IPS-18c (cell line): ENCODE data around the gene ELOVL2.

Experiments
- H3K4me3 ChIP-seq: 2 replicates; pipeline ENCODE4 v1.7.0; 2013; ENCODE audit warnings: low read depth, mild to moderate bottlenecking, low read length, moderate library complexity; ENCODE audit not compliant: insufficient read depth
- H3K9me3 ChIP-seq: one replicate; pipeline ENCODE4 v1.6.1; 2013; ENCODE audit warnings: mild to moderate bottlenecking, low read length, moderate library complexity; ENCODE audit not compliant: control insufficient read depth, insufficient read depth

The ELOVL2 gene

DNA sequence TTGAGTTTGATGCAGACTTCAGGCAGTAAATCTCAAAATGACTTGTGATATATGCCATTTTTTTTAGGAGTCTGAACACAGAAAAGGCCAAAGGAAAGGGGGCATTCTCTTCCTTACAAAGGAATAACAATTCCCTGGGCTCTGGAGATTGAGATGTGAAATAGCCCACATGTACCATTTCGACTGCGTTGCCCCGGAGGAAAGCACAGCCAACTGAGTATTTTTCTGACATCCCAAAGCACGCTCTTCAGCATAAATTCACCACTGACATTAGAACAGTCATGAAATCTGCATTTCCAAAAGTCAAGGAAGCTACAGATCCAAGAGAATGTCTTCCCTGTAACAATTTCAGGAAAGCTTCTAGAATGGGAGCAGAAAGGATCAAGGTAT, 7.8 kb downstream of the ELOVL2 start:
- Histone ChIP-seq H3K9me3 (no peaks in the 10 kb centered on the region), H3K4me3 (no peak overlapping the region)

GRCh38 chr6:11035616-11036350, 8.3 kb downstream of the ELOVL2 start:
- no peak overlapping the region for H3K4me3 ChIP-seq
- no peaks in the 10 kb centered on the region for H3K9me3 ChIP-seq

DNA sequence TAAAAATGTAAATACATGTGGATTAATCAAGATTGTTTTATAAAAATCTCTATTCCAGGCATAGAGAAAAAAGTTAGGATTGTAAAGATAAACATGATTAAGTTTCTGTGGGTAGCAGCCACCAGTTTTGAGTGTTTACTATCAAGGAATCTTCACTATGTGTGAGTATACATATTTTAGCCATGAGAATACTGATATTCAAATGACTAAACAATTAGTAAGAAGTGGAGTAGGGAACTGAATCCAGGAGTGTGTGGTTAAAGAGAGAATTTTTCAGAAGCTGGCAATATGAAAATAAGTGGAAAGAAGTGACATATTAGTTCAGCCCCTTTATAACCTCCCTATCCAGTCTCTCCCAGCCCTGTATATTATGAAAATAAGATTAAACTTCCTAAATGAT, 10.3 kb downstream of the ELOVL2 start:
- Histone ChIP-seq H3K4me3 (no peak overlapping the region), H3K9me3 (no peaks in the 10 kb centered on the region)

- no peaks in the 10 kb centered on the region for H3K9me3 ChIP-seq
- H3K4me3 ChIP-seq = no peak overlapping the region
Observed at GRCh38 chr6:11030904-11031303, 13.2 kb downstream of the ELOVL2 start.

DNA sequence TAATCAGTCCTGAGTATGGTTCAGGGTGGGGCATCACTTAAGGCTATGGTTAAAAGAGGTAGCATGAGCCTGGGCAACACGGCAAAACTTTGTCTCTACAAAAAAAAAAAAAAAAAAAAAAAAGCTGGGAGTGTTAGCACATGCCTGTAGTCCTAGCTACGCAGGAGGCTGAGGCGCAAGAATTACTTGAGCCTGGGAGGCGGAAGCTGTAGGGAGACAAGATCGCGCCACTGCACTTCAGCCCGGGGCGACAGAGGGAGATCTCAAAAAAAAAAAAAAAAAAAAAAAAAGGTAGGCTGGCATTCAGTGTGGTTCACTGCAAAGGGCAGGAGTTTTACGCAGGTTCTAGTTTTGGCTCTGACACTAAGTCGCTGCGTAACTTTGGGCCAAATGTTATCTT, 15.1 kb downstream of the ELOVL2 start:
- Histone ChIP-seq H3K4me3 (no peak overlapping the region), H3K9me3 (no peaks in the 10 kb centered on the region)

GRCh38 chr6:11027565-11028110, 16.5 kb downstream of the ELOVL2 start:
- Histone ChIP-seq H3K4me3 (no peak overlapping the region), H3K9me3 (no peaks in the 10 kb centered on the region)

DNA sequence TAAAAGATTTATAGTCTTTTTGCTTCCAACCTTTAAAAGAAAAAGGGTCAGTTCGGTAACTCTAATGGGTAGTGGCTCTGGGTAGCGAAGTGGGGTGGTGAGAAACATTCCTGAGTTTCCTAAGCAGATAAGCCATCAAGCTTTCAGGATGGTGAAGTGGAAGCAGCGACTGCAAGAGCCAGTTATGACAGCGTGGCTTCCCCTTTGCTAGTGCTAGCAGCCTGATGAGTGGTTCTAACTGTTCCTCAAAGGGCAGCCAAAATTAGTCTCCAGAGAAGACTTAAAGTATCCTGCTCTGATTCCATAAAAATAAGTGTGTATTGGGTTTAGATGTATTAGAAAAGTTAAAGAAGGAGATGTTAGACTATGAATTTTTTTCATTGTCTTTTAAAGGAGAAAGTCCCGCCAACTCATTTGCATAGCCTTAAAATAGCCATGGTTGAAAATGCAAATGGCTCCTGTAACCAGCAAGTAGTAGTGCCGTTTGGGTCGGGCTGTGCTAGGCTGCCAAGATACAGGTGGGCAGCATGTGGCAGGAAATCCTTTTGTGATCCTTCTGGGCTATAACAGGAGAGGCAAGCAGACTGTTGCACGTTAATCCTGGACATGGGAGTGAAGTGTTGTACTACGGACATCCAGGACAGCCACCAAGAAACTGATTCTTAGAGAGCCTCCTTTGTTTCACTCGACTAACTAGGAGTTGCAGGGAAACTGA, 18.0 kb downstream of the ELOVL2 start:
- no peak overlapping the region for H3K4me3 ChIP-seq
- H3K9me3 ChIP-seq = no peaks in the 10 kb centered on the region

DNA sequence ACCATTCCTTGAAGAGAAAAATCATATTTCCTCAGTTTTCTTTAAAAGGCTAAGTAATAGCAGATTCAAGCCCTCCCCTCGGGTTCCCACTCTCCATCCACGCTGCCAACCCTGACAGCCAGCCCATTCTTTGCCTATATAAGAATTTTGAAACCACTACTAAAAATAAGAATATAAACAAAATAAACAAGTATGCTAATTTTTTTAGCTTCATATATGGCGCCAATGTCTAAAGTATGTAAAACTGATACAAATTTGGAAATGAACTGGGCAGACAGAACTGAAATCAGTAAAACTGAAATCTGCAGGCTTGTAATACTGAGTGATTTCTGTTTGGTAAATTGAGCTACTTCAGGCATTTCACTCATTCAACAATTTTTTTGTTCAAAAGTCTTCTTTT, 19.0 kb downstream of the ELOVL2 start:
- no peaks in the 10 kb centered on the region for H3K9me3 ChIP-seq
- H3K4me3 ChIP-seq = no peak overlapping the region

- Histone ChIP-seq H3K9me3 (no peaks in the 10 kb centered on the region), H3K4me3 (no peak overlapping the region)
Observed at GRCh38 chr6:11023032-11023431, 21.1 kb downstream of the ELOVL2 start.

GRCh38 chr6:11021714-11022113, 22.4 kb downstream of the ELOVL2 start:
- Histone ChIP-seq H3K9me3 (no peaks in the 10 kb centered on the region), H3K4me3 (no peak overlapping the region)

DNA sequence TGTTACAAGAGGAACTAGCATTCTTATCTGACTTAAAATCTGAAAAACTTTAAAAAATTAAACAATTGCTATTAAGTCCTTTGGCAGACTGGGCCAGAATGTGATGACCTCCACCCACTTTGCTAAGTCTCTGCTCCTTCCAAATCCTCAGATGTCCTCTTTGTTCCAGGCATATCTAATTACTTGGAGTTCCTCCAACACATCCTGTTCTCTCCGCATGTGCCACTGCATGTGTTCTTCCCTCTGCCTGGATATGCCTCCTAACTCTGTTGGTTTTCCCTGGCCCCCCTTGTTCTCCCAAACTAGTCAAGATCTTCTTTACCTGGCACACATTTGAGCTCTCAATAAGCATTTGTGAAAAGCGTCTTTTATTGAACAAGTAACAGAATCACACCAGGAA, 23.1 kb downstream of the ELOVL2 start:
- Histone ChIP-seq H3K9me3 (no peaks in the 10 kb centered on the region), H3K4me3 (no peak overlapping the region)

- no peak overlapping the region for H3K4me3 ChIP-seq
- H3K9me3 ChIP-seq = no peaks in the 10 kb centered on the region
Observed at GRCh38 chr6:11018225-11018624, 25.9 kb downstream of the ELOVL2 start.

- H3K4me3 ChIP-seq = no peak overlapping the region
Observed at GRCh38 chr6:11017090-11017489, 27.0 kb downstream of the ELOVL2 start.

DNA sequence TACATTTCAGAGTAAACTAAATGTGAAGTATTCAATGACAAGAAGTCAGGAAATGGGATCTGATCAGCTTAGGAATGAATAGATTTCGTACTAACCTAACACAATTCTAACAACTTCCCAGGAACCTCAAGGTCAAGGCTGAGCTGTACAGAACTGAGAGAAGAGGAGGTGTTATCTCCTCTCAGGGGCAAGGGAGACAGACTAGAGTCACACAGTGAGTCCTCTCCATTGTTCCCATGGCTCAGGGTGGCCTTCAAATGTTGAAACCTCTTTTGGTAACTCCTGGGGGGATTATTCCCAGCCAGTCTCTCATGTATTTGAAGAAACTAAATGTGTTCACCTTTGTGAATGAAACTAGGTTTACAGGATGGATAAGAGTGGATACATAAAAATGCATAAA, 27.7 kb downstream of the ELOVL2 start:
- Histone ChIP-seq H3K9me3 (no peaks in the 10 kb centered on the region), H3K4me3 (no peak overlapping the region)

More at GRCh38 chr6:11017090-11017489, 27.0 kb downstream of the ELOVL2 start:
- H3K9me3 ChIP-seq = no peaks in the 10 kb centered on the region

DNA sequence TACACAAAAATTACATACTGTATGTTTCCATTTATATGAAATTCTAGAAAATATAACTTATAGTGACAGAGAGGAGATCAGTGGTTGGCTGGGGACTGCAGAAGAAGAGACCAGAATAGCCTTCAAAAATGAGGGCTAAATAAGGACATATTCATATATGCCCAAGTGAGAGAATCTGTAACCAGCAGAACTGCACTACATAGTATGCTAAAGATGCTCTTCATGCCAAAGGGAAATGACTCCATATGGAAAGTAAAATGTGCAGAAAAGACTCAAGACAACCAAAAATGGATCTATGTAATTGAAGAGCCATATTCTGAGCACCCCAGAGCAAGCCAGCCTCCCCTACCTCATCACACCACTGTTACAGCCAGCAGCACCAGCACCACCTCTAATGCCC, 29.0 kb downstream of the ELOVL2 start:
- H3K4me3 ChIP-seq = no peak overlapping the region
- no peaks in the 10 kb centered on the region for H3K9me3 ChIP-seq

DNA sequence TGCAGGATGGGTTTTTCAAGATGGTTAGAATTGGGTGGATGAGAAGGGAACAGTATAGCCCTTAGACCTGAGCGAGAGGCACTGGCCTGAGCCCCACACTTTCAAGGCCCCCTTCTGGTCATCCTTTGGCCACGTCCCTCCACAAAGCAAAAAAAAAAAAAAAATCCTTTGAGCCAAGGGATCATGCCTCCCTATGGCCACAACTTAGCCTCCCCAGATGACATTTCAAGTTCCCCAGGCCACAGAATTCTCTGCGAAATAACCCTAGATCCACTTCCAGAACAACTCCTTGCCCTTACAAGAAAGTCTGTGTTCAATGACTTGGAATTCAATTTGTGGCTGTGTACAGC, 30.4 kb downstream of the ELOVL2 start:
- H3K4me3 ChIP-seq = no peak overlapping the region

GRCh38 chr6:11012976-11013720, 31.0 kb downstream of the ELOVL2 start:
- H3K4me3 ChIP-seq = no peak overlapping the region

More for the DNA sequence above, 30.4 kb downstream of the ELOVL2 start:
- H3K9me3 ChIP-seq = no peaks in the 10 kb centered on the region

GRCh38 chr6:11012295-11012754, 31.8 kb downstream of the ELOVL2 start:
- Histone ChIP-seq H3K9me3 (no peaks in the 10 kb centered on the region), H3K4me3 (no peak overlapping the region)

More at GRCh38 chr6:11012976-11013720, 31.0 kb downstream of the ELOVL2 start:
- no peaks in the 10 kb centered on the region for H3K9me3 ChIP-seq
